Body of pancreas (tissue), 4 donors: ENCODE data around the gene RPS19BP1.

Experiments
- POLR2A ChIP-seq, 3 donors: fragments of 450-650 bp; IDR thresholded peaks; one replicate each; pipeline ENCODE4 v1.6.1; 2016; ENCODE audit warnings: antibody characterized with exemption in 3 of 3, mild to moderate bottlenecking in 2 of 3
- TF ChIP-seq, protein P1 (sequence below), 7 experiments: fragments of 450-650 bp in 4 of 7; fragments of 200-600 bp in 3 of 7; sonication (generic) in 3 of 7; IDR thresholded peaks; one replicate each; pipeline ENCODE4 v1.5.1; 2016 to 2019; ENCODE audit warnings: antibody characterized with exemption in 7 of 7

DNA sequence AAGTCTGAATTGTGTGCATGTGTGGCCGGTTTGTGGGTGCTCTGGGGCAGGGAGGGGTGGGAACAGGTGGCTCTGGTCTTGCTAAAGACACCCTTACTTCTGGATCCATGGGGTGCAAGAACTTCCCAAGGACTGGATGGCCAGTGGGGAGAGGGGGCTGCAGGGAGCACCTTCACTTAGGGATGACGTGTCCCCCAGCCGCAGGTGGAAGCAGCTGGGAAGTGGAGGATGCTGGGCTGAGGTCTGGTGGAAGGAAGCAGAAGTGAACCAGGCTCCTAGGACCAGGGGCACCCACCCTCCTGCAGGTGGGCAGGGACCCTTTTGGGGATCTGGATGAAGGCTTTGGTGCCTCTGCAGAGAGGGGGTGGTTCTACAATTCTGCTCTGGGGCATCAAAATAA is 40.4 kb downstream of the RPS19BP1 start:
- TF ChIP-seq POLR2A (IDR thresholded peaks at IDR 0.05): no peak
- TF ChIP-seq, protein P1, sequence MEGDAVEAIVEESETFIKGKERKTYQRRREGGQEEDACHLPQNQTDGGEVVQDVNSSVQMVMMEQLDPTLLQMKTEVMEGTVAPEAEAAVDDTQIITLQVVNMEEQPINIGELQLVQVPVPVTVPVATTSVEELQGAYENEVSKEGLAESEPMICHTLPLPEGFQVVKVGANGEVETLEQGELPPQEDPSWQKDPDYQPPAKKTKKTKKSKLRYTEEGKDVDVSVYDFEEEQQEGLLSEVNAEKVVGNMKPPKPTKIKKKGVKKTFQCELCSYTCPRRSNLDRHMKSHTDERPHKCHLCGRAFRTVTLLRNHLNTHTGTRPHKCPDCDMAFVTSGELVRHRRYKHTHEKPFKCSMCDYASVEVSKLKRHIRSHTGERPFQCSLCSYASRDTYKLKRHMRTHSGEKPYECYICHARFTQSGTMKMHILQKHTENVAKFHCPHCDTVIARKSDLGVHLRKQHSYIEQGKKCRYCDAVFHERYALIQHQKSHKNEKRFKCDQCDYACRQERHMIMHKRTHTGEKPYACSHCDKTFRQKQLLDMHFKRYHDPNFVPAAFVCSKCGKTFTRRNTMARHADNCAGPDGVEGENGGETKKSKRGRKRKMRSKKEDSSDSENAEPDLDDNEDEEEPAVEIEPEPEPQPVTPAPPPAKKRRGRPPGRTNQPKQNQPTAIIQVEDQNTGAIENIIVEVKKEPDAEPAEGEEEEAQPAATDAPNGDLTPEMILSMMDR (IDR thresholded peaks at IDR 0.05): no peak
